ENCODE data around the gene GHRHR. TPM values are rescaled to one million over a fixed set of nuclear protein-coding genes. Genes with fewer than 3 reads are reported as not detected.

Gene GHRHR
- total RNA-seq, 2 experiments from 2014 or later, result not detected

DNA sequence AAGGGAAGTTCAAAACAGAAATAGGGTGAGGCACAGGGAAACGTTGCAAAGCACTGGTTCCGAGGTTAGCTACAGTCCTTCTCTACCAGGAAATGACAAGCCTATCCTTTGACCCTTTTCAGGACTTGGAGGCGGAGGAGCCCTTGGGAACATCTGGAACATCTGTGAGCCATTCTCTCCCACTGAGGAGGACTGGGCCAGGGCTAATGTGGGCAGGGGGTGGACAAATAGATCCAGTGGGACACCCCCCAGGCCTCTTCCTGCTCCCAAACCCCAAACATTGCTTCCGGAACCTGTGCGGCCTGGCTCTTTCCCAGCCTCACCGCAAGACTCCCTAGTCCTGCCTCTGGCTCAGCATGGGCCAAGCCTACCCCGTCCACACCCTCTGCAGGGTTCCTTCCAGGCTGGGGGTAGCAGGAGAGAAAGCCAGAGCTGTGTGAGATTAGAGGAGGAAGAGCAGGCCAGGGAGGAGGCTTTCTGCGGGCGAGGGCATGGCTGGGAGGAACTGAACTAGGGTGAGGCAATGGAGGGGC, 36.5 kb downstream of the GHRHR start:
- H3K27ac Mint-ChIP-seq, result no peak overlapping the region
- H3K4me3 Mint-ChIP-seq, result no peak overlapping the region
- H3K36me3 Mint-ChIP-seq, result no peaks in the 10 kb centered on the region
- ATAC-seq (ENCODE audit: low read depth), result no peak
- DNase-seq, result no peak
- POLR2A ChIA-PET, result no interaction called here
- peaks cover 11% of the 10 kb centered on the region for H3K27me3 Mint-ChIP-seq
- H3K4me1 Mint-ChIP-seq, result no peaks in the 10 kb centered on the region
- no peaks in the 10 kb centered on the region for H3K9me3 Mint-ChIP-seq

DNA sequence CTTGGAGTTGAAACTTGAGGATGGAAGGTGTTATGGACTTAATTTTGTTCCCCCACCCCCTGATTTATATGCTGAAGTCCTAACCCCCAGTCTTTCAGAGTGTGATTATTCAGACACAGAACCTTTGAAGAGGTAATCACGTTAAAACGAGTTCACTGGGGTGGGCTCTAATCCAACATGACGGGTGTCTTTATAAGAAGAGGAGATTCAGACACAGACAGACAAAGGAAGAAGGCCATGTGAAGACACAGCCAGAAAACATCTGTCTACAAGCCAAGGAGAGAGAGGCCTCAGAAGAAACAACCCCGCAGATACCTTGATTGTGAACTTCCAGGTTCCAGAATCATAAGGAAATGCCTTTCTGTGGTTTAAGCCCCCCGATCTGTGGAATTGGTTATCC, 37.0 kb downstream of the GHRHR start:
- Mint-ChIP-seq H3K27ac (no peak overlapping the region), H3K36me3 (no peaks in the 10 kb centered on the region), H3K4me3 (no peak overlapping the region), H3K27me3 (peaks cover 11% of the 10 kb centered on the region), H3K4me1 (no peaks in the 10 kb centered on the region), H3K9me3 (no peaks in the 10 kb centered on the region)
- no peak for DNase-seq
- ATAC-seq (ENCODE audit: low read depth), result no peak
- POLR2A ChIA-PET, result no interaction called here

DNA sequence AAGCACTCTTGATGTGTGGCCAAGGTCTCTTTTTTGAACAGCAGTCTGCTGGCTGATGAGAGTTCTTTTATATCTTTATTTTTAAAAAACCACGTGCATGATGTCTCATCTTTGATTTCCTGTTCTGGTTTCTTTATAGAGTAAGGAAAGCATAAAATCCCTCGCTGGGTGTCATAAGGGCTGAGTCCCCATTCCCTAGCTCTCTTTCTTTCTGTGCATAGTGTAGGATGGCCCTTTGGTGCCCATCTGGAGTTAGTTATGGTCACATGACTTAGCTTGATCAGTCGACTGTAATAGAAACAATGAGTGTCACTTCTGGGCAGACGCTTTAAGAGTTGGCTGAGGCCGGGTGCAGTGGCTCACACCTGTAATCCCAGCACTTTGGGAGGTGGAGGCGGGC, 38.5 kb downstream of the GHRHR start:
- Mint-ChIP-seq H3K27ac (no peak overlapping the region), H3K4me3 (no peak overlapping the region), H3K36me3 (no peaks in the 10 kb centered on the region), H3K9me3 (no peaks in the 10 kb centered on the region), H3K4me1 (no peaks in the 10 kb centered on the region), H3K27me3 (peaks cover 11% of the 10 kb centered on the region)
- no peak for DNase-seq
- POLR2A ChIA-PET, result no interaction called here
- ATAC-seq (ENCODE audit: low read depth), result no peak

DNA sequence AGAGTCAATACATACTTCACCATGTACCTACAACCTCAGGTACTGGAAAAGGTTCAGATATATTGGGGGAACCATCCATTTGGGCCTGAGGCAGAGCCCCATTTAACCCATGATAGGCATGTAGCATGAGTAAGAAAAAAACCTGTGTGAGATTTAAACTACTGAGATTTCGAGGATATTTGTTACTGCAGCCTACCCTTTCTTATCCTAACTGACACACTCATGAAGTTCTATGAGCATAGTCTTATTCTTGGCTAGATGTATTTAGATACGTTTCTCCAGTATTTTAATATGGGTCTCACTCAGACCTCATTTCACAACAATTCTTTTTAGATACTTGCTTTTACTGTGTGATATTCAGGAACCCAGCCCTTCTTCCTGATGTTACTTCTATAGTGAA, 39.3 kb downstream of the GHRHR start:
- H3K27me3 Mint-ChIP-seq, result peaks cover 11% of the 10 kb centered on the region
- no peak for ATAC-seq (ENCODE audit: low read depth)
- POLR2A ChIA-PET, result no interaction called here
- H3K36me3 Mint-ChIP-seq, result no peaks in the 10 kb centered on the region
- no peaks in the 10 kb centered on the region for H3K9me3 Mint-ChIP-seq
- DNase-seq, result no peak
- no peaks in the 10 kb centered on the region for H3K4me1 Mint-ChIP-seq
- no peak overlapping the region for H3K4me3 Mint-ChIP-seq
- no peak overlapping the region for H3K27ac Mint-ChIP-seq

DNA sequence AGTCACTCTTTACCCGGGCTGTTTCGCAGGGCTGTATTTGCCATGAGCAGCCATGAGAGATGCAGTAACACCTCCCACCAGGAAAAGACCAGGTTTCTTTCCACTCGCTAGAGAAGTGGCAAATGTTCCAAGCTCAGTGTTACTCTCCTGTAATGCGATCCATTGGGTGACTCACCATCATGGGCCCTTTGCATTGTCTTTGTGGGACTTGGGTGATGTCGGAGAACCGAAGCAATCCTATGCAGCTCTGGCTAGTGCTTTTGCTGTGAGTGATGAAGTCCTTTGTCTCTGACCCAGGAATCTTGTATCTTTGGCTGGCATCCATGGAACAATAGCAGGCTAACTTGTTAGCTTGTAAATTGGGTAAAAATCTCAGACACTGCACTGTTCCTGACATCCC, 40.0 kb downstream of the GHRHR start:
- Mint-ChIP-seq H3K36me3 (no peaks in the 10 kb centered on the region), H3K9me3 (no peaks in the 10 kb centered on the region), H3K4me3 (no peak overlapping the region), H3K27ac (no peak overlapping the region), H3K27me3 (peaks cover 16% of the 10 kb centered on the region), H3K4me1 (no peaks in the 10 kb centered on the region)
- no peak for ATAC-seq (ENCODE audit: low read depth)
- POLR2A ChIA-PET, result no interaction called here
- no peak for DNase-seq

DNA sequence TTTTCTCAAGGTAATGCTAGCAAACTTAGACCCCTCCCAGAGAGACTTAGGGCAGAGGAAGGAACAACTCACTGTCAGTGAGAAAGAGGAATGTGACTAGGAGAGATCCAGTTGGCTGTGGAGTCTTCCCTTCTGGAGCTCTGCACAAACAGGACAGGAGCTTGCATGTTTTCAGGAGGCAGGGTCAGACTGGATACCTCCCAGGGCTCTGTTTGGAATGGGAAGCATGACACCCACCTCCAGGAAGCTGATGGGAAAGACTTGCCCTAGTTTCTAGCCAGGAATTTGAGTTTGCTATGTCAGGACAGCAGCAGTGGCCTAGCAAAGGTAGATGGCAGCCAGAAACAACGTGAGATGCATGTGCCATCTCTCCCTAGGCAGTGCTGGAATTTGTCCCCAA, 40.6 kb downstream of the GHRHR start:
- Mint-ChIP-seq H3K27me3 (peaks cover 17% of the 10 kb centered on the region), H3K9me3 (no peaks in the 10 kb centered on the region), H3K4me1 (no peaks in the 10 kb centered on the region), H3K27ac (no peak overlapping the region), H3K4me3 (no peak overlapping the region), H3K36me3 (no peaks in the 10 kb centered on the region)
- POLR2A ChIA-PET, result no interaction called here
- ATAC-seq (ENCODE audit: low read depth) (no peak), DNase-seq (no peak)

DNA sequence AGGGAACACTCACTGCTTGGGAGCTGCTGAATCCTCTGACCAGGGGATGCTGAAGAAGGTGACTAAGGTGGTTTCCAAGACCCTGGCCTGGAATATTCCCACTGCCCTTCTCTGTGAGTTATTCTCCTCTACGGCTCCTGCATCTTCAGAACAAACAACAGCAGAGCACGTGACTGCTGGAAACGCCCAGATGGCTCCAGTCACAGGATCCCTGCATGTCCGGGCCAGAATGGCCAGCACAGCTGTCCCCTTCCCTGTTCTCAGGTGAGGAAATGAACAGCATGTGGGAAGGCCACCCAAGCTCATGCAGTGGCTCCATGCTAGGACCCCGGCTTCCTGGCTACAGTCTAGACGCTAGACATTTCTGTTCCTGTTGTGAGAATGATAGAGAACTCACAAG, 43.1 kb downstream of the GHRHR start:
- ATAC-seq (ENCODE audit: low read depth) (no peak), DNase-seq (no peak)
- peaks cover 4% of the 10 kb centered on the region for H3K9me3 Mint-ChIP-seq
- H3K27me3 Mint-ChIP-seq, result peaks cover 30% of the 10 kb centered on the region
- no peak overlapping the region for H3K4me3 Mint-ChIP-seq
- POLR2A ChIA-PET, result no interaction called here
- no peaks in the 10 kb centered on the region for H3K4me1 Mint-ChIP-seq
- H3K27ac Mint-ChIP-seq, result no peak overlapping the region
- H3K36me3 Mint-ChIP-seq, result no peaks in the 10 kb centered on the region

DNA sequence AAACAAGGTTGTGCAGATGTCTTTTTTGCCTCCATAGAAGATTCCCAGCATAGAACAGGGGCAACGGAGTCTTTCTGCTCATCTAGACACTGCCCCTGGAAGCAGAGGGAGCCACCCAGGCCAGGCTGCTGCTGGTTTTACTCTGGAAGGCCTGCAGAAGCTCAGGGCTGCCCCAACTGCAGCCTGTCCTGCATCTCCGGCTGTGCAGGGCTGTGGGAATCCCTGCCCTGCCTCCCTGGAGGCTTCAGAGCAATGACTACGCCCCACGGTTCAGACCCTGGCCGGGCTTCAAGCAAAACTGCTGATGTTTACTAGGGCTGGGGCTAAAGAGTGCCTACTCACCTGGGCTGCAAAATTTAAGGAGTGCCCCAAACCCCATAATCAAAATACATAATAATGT, 43.9 kb downstream of the GHRHR start:
- H3K27me3 Mint-ChIP-seq, result peaks cover 29% of the 10 kb centered on the region
- H3K27ac Mint-ChIP-seq, result no peak overlapping the region
- ATAC-seq (ENCODE audit: low read depth) (no peak), DNase-seq (no peak)
- H3K4me3 Mint-ChIP-seq, result no peak overlapping the region
- H3K4me1 Mint-ChIP-seq, result no peaks in the 10 kb centered on the region
- POLR2A ChIA-PET, result no interaction called here
- H3K9me3 Mint-ChIP-seq, result peaks cover 4% of the 10 kb centered on the region
- H3K36me3 Mint-ChIP-seq, result no peaks in the 10 kb centered on the region

DNA sequence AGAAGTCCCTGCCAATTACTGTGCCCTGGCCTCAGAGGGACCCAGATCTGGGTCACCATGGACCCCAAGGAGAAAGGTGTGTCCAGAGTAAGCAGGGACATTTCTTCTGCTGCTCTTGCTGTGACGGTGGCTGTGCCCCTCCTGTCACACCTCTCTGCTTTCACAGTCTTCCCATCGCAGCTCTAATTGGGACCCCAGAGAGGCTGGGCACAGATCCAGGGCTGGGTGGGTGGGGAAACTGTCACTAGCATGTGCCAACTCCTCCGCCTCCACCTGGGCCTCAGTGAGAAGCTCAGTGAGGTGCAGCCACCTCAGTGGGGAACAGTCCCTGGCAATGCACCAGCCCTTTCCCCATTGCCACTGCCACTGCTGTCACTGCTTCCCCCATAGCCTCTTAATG, 51.1 kb downstream of the GHRHR start:
- Mint-ChIP-seq H3K4me3 (no peak overlapping the region), H3K27ac (no peak overlapping the region), H3K36me3 (no peaks in the 10 kb centered on the region), H3K27me3 (peaks cover 28% of the 10 kb centered on the region), H3K4me1 (peaks cover 9% of the 10 kb centered on the region), H3K9me3 (peaks cover 4% of the 10 kb centered on the region)
- ATAC-seq (ENCODE audit: low read depth), result no peak
- no peak for DNase-seq
- POLR2A ChIA-PET, result no interaction called here

DNA sequence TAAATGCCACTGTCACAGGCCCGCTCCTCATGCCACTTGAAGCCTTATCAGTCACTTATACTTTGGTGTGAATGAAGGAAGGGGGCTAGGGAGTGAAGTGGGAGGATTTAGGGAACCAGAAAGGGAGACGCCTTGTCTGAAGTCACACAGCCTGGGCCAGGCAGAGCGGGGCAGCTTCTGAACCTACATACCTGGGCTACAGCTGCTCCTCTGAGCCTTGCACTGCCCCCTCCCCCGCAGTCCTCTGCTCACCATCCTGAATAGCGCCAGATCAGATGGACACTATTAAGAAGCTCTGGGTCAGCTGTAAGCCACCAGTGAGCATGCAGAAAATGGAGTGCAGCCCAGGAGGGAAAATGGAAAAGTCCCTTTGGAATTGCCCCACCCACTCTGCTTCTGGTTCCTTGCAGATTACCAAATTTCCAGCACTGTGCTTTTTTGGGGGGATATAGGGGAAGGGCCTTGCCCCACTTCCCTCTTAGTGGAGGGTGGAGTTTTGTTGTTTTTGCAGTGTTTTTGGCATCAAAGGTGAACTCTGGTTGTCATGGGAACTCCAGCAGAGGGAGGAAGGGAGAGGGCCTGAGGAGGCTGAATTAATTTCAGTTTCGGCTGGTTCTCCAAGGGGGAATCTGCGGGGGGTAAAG, 53.4 kb downstream of the GHRHR start:
- Mint-ChIP-seq H3K4me3 (no peak overlapping the region), H3K27me3 (peaks cover 16% of the 10 kb centered on the region), H3K9me3 (no peaks in the 10 kb centered on the region), H3K36me3 (no peaks in the 10 kb centered on the region), H3K4me1 (peaks cover 22% of the 10 kb centered on the region), H3K27ac (no peak overlapping the region)
- DNase-seq, result no peak
- ATAC-seq (ENCODE audit: low read depth), result no peak
- POLR2A ChIA-PET, result no interaction called here

DNA sequence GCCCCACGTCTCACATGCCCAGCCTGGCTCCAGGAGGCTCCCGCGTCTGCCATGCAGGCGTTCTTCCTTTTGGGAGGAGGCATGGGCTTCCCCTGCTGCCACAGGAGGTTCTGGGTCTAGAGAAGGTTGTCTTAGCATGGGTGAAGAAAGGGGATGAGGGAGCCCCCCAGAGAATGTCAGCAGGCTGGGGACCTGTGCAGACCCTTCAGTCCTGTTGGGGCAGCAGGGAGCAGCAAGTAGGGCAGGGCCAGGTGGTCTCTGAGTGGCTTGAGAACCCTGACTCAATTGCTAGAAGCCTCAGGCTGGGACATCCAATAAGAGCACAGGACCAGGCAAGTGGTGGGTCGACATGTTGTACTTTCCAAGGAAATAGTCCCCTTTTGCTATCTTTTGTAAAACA, 54.0 kb downstream of the GHRHR start:
- Mint-ChIP-seq H3K36me3 (peaks cover 2% of the 10 kb centered on the region), H3K27me3 (peaks cover 14% of the 10 kb centered on the region), H3K27ac (no peak overlapping the region), H3K4me1 (peaks cover 25% of the 10 kb centered on the region), H3K9me3 (peaks cover 3% of the 10 kb centered on the region), H3K4me3 (no peak overlapping the region)
- no peak for DNase-seq
- no peak for ATAC-seq (ENCODE audit: low read depth)
- POLR2A ChIA-PET, result no interaction called here

DNA sequence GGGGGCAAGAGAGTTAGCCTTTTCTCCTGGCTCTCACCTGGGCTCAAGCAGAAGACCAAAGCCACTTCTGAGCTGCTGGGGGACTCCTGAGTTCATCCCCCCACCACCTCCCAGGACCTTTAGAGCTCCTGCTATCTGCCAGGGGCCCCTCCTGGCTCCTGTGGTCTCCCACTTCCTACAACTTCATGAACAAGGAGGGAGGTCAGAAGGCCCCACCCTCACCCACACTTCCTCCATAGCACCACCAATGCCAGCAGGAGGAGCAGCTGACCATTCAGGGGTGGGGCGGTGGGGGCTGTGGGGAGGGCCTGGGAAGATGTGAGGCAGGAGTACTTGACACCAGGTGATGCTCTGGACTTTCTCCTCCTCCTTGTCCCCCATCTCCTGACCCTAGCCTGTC, 55.8 kb downstream of the GHRHR start:
- peak overlapping the region; percentile 37 for H3K4me3 Mint-ChIP-seq
- ATAC-seq (ENCODE audit: low read depth), result peak; percentile 44

DNA sequence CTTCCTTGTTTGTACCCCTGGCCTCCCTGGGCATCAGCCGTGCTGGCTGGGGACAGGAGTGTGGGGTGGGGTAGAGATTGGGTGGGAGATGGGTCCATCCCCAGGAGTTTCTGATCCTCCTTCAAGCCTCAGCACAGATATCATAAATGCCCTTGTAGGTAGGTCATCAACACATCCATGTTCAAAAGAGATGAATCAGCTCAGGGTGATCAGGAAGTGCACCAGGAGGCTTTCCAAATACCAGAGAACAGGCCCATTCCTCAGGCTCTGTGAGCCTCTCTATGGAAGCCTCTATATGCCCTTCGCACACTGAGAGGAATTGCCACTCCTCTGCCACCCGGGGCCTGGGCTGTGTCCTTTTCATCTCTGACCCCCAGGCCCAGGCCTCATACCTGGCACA, 56.4 kb downstream of the GHRHR start:
- H3K27ac Mint-ChIP-seq, result peak overlapping the region; percentile 67

More for the DNA sequence above, 55.8 kb downstream of the GHRHR start:
- Mint-ChIP-seq H3K4me1 (peaks cover 41% of the 10 kb centered on the region), H3K27ac (peak overlapping the region; percentile 67), H3K27me3 (peaks cover 7% of the 10 kb centered on the region), H3K9me3 (peaks cover 8% of the 10 kb centered on the region), H3K36me3 (peaks cover 12% of the 10 kb centered on the region)
- POLR2A ChIA-PET, result no interaction called here
- no peak for DNase-seq

DNA sequence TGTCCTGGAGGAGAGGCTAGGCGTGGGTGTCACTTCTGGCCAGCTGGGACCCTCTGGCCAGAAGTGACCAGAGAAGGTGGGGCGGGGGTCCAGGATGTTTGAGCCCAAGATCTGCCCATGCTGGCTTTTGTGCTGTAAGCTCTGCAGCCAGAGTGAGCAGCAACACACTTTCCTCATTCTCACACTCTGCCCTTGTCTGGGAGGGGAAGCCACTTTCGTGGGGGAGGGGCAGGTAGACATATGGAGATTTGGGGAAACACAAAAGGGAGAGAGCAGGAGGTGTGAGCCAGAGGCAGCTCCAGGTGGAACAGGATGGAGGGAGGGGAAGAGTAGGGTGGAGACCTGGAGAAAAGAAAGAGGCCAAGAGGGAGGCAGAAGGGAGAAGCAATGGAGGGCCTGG, 56.9 kb downstream of the GHRHR start:
- H3K9me3 Mint-ChIP-seq, result peaks cover 8% of the 10 kb centered on the region
- H3K27me3 Mint-ChIP-seq, result peaks cover 3% of the 10 kb centered on the region
- ATAC-seq (ENCODE audit: low read depth) (no peak), DNase-seq (no peak)
- H3K27ac Mint-ChIP-seq, result peak overlapping the region; percentile 67
- peaks cover 44% of the 10 kb centered on the region for H3K4me1 Mint-ChIP-seq
- H3K36me3 Mint-ChIP-seq, result peaks cover 18% of the 10 kb centered on the region
- H3K4me3 Mint-ChIP-seq, result no peak overlapping the region
- POLR2A ChIA-PET, result no interaction called here

More for the DNA sequence above, 56.4 kb downstream of the GHRHR start:
- H3K4me3 Mint-ChIP-seq, result peak overlapping the region; percentile 20
- no peak for ATAC-seq (ENCODE audit: low read depth)
- peaks cover 16% of the 10 kb centered on the region for H3K36me3 Mint-ChIP-seq
- peaks cover 44% of the 10 kb centered on the region for H3K4me1 Mint-ChIP-seq
- peaks cover 8% of the 10 kb centered on the region for H3K9me3 Mint-ChIP-seq
- POLR2A ChIA-PET, result no interaction called here
- DNase-seq, result no peak
- H3K27me3 Mint-ChIP-seq, result peaks cover 5% of the 10 kb centered on the region

DNA sequence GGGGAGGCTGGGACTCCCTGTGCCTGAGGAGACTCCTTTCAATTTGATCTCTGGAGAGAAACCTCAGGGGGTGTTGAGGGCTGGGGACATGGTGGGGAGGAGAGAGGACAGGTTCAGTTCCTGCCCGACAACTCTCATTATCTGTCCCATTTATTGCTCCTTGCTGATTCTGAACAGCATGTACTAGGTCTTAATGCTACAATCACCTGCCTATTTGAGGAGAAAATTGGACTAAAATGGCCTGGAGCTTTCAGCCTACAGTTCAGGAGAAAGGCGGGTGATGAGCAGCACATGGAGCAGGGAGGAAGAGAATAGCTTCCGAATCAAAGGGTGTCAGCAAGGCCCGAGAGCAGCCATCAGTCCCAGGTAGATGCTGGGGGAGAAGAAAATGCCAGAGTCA, 58.4 kb downstream of the GHRHR start:
- Mint-ChIP-seq H3K4me1 (peaks cover 52% of the 10 kb centered on the region), H3K27ac (peak overlapping the region; percentile 38), H3K27me3 (no peaks in the 10 kb centered on the region), H3K9me3 (peaks cover 10% of the 10 kb centered on the region), H3K4me3 (no peak overlapping the region), H3K36me3 (peaks cover 23% of the 10 kb centered on the region)
- DNase-seq (no peak), ATAC-seq (ENCODE audit: low read depth) (no peak)
- POLR2A ChIA-PET, result no interaction called here
